Neural crest cell (in vitro differentiated cells): ENCODE results near the gene ATL1. TPM values are rescaled to one million over a fixed set of nuclear protein-coding genes. Genes with fewer than 3 reads are reported as not detected.

Source experiments
- DNase-seq: peaks from one replicate; pipeline ENCODE4 v3.0.0; 2021; ENCODE audit warnings: low read depth, mixed read lengths, low spot score
- H3K27ac Mint-ChIP-seq: one replicate; pipeline ENCODE4 v1.8.0; 2021; ENCODE audit warnings: mild to moderate bottlenecking, mixed read lengths; ENCODE audit not compliant: unreplicated experiment
- H3K27me3 Mint-ChIP-seq: 2 replicates; pipeline ENCODE4 v1.8.0; 2021; ENCODE audit warnings: low read depth, mild to moderate bottlenecking, mixed read lengths
- H3K36me3 Mint-ChIP-seq: 2 replicates; pipeline ENCODE4 v1.8.0; 2021; ENCODE audit warnings: low read depth, mild to moderate bottlenecking, mixed read lengths
- H3K4me1 Mint-ChIP-seq: 2 replicates; pipeline ENCODE4 v1.8.0; 2021; ENCODE audit warnings: mixed read lengths
- H3K4me3 Mint-ChIP-seq: one replicate; pipeline ENCODE4 v1.8.0; 2021; ENCODE audit warnings: mild to moderate bottlenecking, mixed read lengths
- H3K9me3 Mint-ChIP-seq: 2 replicates; pipeline ENCODE4 v1.8.0; 2021; ENCODE audit warnings: mixed read lengths
- CTCF ChIP-seq: fragments of 200-600 bp; sonication (generic); conservative IDR thresholded peaks from 2 replicates; pipeline ENCODE4 v1.5.0; 2021; ENCODE audit warnings: antibody characterized with exemption, mild to moderate bottlenecking
- total RNA-seq: library from RNA; stranded (reverse); gene quantifications from 2 replicates; pipeline ENCODE4 v1.2.1, GENCODE V29; 2021

Gene ATL1
- total RNA-seq, 1 donor from 2014 or later: 15.9 TPM

GRCh38 chr14:50666772-50667683, 107.1 kb downstream of the ATL1 start:
- Mint-ChIP-seq H3K9me3 (no peaks in the 10 kb centered on the region), H3K36me3 (peaks cover 7% of the 10 kb centered on the region), H3K4me1 (peaks cover 14% of the 10 kb centered on the region), H3K4me3 (no peak overlapping the region), H3K27ac (peak overlapping the region; percentile 28), H3K27me3 (no peaks in the 10 kb centered on the region)
- no peak for TF ChIP-seq CTCF
- no peak for DNase-seq

DNA sequence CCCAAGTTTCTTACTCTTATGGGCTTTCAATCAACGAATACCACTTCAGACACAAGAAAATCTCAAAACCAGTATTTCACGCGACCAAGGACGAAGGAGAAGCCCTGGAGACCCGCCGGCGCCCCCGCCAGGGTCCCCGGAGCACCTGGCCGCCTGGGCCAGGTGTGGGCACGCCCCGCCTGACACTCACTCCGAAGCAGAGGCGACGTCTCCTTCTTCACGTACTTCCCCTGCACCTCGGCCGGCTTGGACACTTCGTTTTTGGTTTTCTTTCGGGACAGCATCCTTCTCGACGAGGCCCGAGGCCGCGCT, 107.7 kb downstream of the ATL1 start:
- H3K27ac Mint-ChIP-seq: peak overlapping the region; percentile 51
- peaks cover 14% of the 10 kb centered on the region for H3K4me1 Mint-ChIP-seq
- H3K36me3 Mint-ChIP-seq: peaks cover 7% of the 10 kb centered on the region
- no peaks in the 10 kb centered on the region for H3K9me3 Mint-ChIP-seq
- no peak overlapping the region for H3K4me3 Mint-ChIP-seq
- no peaks in the 10 kb centered on the region for H3K27me3 Mint-ChIP-seq
- no peak for TF ChIP-seq CTCF
- DNase-seq: no peak

DNA sequence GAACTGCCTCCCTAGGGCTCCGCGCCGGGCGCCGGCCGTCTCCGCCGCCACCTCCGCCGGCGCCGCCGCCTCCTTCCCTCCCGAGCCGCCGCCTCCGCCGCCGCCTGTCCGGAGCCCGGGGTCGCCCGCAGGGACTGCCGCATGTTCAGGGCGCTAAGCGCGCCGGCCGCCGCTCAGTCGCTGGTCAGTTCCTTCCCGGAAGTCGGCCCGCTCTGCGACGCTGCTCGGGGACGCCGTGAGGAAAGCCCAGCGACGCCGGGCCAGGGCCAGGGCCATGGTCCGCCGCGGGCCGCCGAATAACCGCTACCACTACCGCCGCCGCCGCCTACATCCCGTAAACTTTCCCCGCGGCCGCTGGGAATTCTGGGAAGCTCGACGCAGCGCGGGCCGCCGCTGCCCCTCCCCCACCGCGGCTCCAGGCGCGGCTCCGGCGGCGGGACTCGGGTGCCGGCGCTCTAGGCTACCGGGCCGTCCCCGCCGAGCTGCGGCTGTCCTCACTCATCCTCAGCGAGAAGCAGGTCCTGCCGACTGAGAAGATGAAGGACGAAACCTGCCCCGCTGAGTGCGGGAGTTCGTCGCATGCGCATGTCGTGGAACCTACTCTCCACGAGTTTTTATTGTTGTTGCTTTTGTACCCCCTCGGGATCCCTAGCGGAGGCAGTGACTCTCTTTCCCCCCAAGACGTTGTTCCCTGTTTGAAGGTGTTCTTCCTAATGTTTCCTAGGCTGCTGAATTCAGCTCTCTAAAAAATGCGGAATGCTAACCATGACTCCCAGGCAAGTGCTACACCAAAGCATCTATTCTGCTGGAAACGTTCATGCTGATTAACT, 108.3 kb downstream of the ATL1 start, which contains the start of gene SAV1:
SAV1 (minus strand) TSS at position 311 of the 830 bp plus-strand sequence. CDS start 339 bp downstream, outside the sequence.
- Mint-ChIP-seq H3K27ac (peak within 1 kb of the TSS; percentile 51), H3K27me3 (no peaks in the 10 kb centered on the region), H3K4me1 (peaks cover 14% of the 10 kb centered on the region), H3K9me3 (no peaks in the 10 kb centered on the region), H3K36me3 (peaks cover 5% of the 10 kb centered on the region), H3K4me3 (no peak within 1 kb of the TSS)
- DNase-seq: peak; percentile 79
- no peak for TF ChIP-seq CTCF

DNA sequence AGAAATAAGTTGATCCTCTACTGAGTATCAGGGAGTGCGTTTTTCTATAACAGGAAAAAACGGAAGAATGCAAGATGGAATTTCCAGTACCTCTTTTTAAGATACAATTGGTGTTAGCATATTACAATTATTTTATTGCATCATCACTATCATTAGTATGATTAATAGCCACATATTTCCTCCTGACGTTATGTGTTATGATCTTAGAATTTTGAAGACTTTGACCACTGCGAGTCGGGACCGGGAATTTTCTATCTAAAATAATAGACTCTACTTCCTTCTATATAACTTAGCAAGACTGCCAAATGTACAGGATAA, 108.8 kb downstream of the ATL1 start:
- H3K4me1 Mint-ChIP-seq: peaks cover 14% of the 10 kb centered on the region
- H3K27ac Mint-ChIP-seq: no peak overlapping the region
- no peak for TF ChIP-seq CTCF
- no peak for DNase-seq
- H3K9me3 Mint-ChIP-seq: no peaks in the 10 kb centered on the region
- H3K36me3 Mint-ChIP-seq: peaks cover 2% of the 10 kb centered on the region
- H3K4me3 Mint-ChIP-seq: no peak overlapping the region
- H3K27me3 Mint-ChIP-seq: no peaks in the 10 kb centered on the region

GRCh38 chr14:50669441-50669986, 109.6 kb downstream of the ATL1 start:
- Mint-ChIP-seq H3K9me3 (no peaks in the 10 kb centered on the region), H3K4me1 (peaks cover 14% of the 10 kb centered on the region), H3K36me3 (no peaks in the 10 kb centered on the region), H3K27ac (no peak overlapping the region), H3K4me3 (no peak overlapping the region), H3K27me3 (no peaks in the 10 kb centered on the region)
- TF ChIP-seq CTCF: no peak
- no peak for DNase-seq
